Immature natural killer cell (primary cell): ENCODE data around the gene SLC11A1. TPM values are rescaled to one million over a fixed set of nuclear protein-coding genes. Genes with fewer than 3 reads are reported as not detected.

Experiments used
- DNase-seq, 3 donors: peaks; one replicate each; pipeline ENCODE4 v3.0.0; 2022; ENCODE audit warnings: mixed read lengths in 1 of 3
- H3K27ac Mint-ChIP-seq, 6 donors: one replicate each; pipeline ENCODE4 v1.8.0; 2020; ENCODE audit warnings: mixed read lengths in 6 of 6, mild to moderate bottlenecking in 5 of 6, inconsistent platforms in 4 of 6, moderate library complexity in 3 of 6
- H3K27me3 Mint-ChIP-seq, 3 donors: one replicate each; pipeline ENCODE4 v1.8.0; 2020 to 2021; ENCODE audit warnings: low read depth in 3 of 3, mild to moderate bottlenecking in 3 of 3, mixed read lengths in 3 of 3, moderate library complexity in 3 of 3, inconsistent platforms in 1 of 3
- H3K36me3 Mint-ChIP-seq, 3 donors: one replicate each; pipeline ENCODE4 v1.8.0; 2020; ENCODE audit warnings: mixed read lengths in 3 of 3, inconsistent platforms in 2 of 3, mild to moderate bottlenecking in 2 of 3
- H3K4me1 Mint-ChIP-seq, 2 donors: one replicate each; pipeline ENCODE4 v1.8.0; 2020; ENCODE audit warnings: inconsistent platforms in 2 of 2, mild to moderate bottlenecking in 2 of 2, mixed read lengths in 2 of 2, moderate library complexity in 1 of 2
- H3K4me3 Mint-ChIP-seq, 5 donors: one replicate each; pipeline ENCODE4 v1.8.0; 2020; ENCODE audit warnings: mild to moderate bottlenecking in 5 of 5, mixed read lengths in 5 of 5, inconsistent platforms in 3 of 5, moderate library complexity in 3 of 5
- H3K9me3 Mint-ChIP-seq, 6 donors: one replicate each; pipeline ENCODE4 v1.8.0; 2020; ENCODE audit warnings: mild to moderate bottlenecking in 6 of 6, mixed read lengths in 6 of 6, inconsistent platforms in 4 of 6, moderate library complexity in 3 of 6
- polyA plus RNA-seq, 3 donors: library from polyadenylated mRNA; unstranded; fragments of 300-500 nt; fragmentation: Illumina TruSeq; gene quantifications; one replicate each; pipeline ENCODE4 v1.2.3, GENCODE V29; 2021

Gene SLC11A1
- polyA plus RNA-seq, 3 donors from 2014 or later: 0.66 to 1.8 (median 1.2) TPM

GRCh38 chr2:218432676-218433365, 50.7 kb downstream of the SLC11A1 start:
- H3K4me1 Mint-ChIP-seq: no peaks in the 10 kb centered on the region
- no peak overlapping the region for H3K27ac Mint-ChIP-seq
- no peaks in the 10 kb centered on the region for H3K36me3 Mint-ChIP-seq
- no peaks in the 10 kb centered on the region for H3K9me3 Mint-ChIP-seq
- H3K27me3 Mint-ChIP-seq: peaks cover 0 to 4% (median 0%) of the 10 kb centered on the region in 3 donors
- no peak for DNase-seq
- H3K4me3 Mint-ChIP-seq: no peak overlapping the region

GRCh38 chr2:218434456-218434855, 52.4 kb downstream of the SLC11A1 start:
- Mint-ChIP-seq H3K27me3 (peaks cover 0 to 3% (median 2%) of the 10 kb centered on the region in 3 donors), H3K4me1 (no peaks in the 10 kb centered on the region), H3K36me3 (no peaks in the 10 kb centered on the region), H3K9me3 (no peaks in the 10 kb centered on the region), H3K4me3 (no peak overlapping the region), H3K27ac (no peak overlapping the region)
- DNase-seq: no peak

- H3K27ac Mint-ChIP-seq: no peak overlapping the region
- no peaks in the 10 kb centered on the region for H3K4me1 Mint-ChIP-seq
- H3K36me3 Mint-ChIP-seq: no peaks in the 10 kb centered on the region
- H3K9me3 Mint-ChIP-seq: no peaks in the 10 kb centered on the region
- no peak for DNase-seq
- H3K27me3 Mint-ChIP-seq: peaks cover 0 to 3% (median 2%) of the 10 kb centered on the region in 3 donors
- no peak overlapping the region for H3K4me3 Mint-ChIP-seq
These were observed 53.2 kb downstream of the SLC11A1 start for GRCh38 chr2:218435003-218435982.

GRCh38 chr2:218436992-218437391, 54.9 kb downstream of the SLC11A1 start:
- Mint-ChIP-seq H3K9me3 (no peaks in the 10 kb centered on the region), H3K4me1 (no peaks in the 10 kb centered on the region), H3K4me3 (no peak overlapping the region), H3K27ac (peak overlapping the region in 1 of 6 donors; percentile 60), H3K36me3 (no peaks in the 10 kb centered on the region), H3K27me3 (peaks cover 0 to 3% (median 2%) of the 10 kb centered on the region in 3 donors)
- DNase-seq: no peak

GRCh38 chr2:218437969-218438368, 55.9 kb downstream of the SLC11A1 start:
- DNase-seq: no peak
- Mint-ChIP-seq H3K27ac (no peak overlapping the region), H3K27me3 (peaks cover 0 to 3% (median 2%) of the 10 kb centered on the region in 3 donors), H3K4me3 (no peak overlapping the region), H3K36me3 (peaks cover 0 to 3% (median 0%) of the 10 kb centered on the region in 3 donors), H3K4me1 (no peaks in the 10 kb centered on the region), H3K9me3 (no peaks in the 10 kb centered on the region)

GRCh38 chr2:218438596-218438995, 56.5 kb downstream of the SLC11A1 start:
- Mint-ChIP-seq H3K36me3 (peaks cover 0 to 3% (median 0%) of the 10 kb centered on the region in 3 donors), H3K27ac (no peak overlapping the region), H3K4me3 (no peak overlapping the region), H3K9me3 (no peaks in the 10 kb centered on the region), H3K4me1 (no peaks in the 10 kb centered on the region), H3K27me3 (peaks cover 0 to 3% (median under 1%) of the 10 kb centered on the region in 3 donors)
- no peak for DNase-seq

GRCh38 chr2:218444692-218445357, 62.8 kb downstream of the SLC11A1 start:
- Mint-ChIP-seq H3K9me3 (peaks cover 0 to 2% (median 0%) of the 10 kb centered on the region in 6 donors), H3K27ac (peak overlapping the region in 1 of 6 donors; percentile 0), H3K36me3 (peaks cover 9 to 22% (median 11%) of the 10 kb centered on the region in 3 donors), H3K27me3 (no peaks in the 10 kb centered on the region), H3K4me3 (no peak overlapping the region), H3K4me1 (no peaks in the 10 kb centered on the region)
- no peak for DNase-seq

- H3K4me3 Mint-ChIP-seq: no peak overlapping the region
- no peaks in the 10 kb centered on the region for H3K27me3 Mint-ChIP-seq
- H3K4me1 Mint-ChIP-seq: no peaks in the 10 kb centered on the region
- H3K9me3 Mint-ChIP-seq: peaks cover 0 to 2% (median 0%) of the 10 kb centered on the region in 6 donors
- peaks cover 9 to 30% (median 12%) of the 10 kb centered on the region in 3 donors for H3K36me3 Mint-ChIP-seq
- H3K27ac Mint-ChIP-seq: no peak overlapping the region
- DNase-seq: no peak
These were observed 63.5 kb downstream of the SLC11A1 start for GRCh38 chr2:218445602-218446001.

Other genes starting within 250 kb of the SLC11A1 start
- 10 to 100 TPM; 13.0 to 64.7 (median 30.5) TPM for gene CXCR1, start 215.3 kb upstream of the SLC11A1 start, polyA plus RNA-seq
- 1,000 to 10,000 TPM; 1,394 to 2,060 (median 1,454) TPM for gene ARPC2, start 165.1 kb upstream of the SLC11A1 start, polyA plus RNA-seq
- gene GPBAR1, start 121.3 kb upstream of the SLC11A1 start, polyA plus RNA-seq: 1 to 10 TPM in 1 of 3 donors, under 1 TPM in 2; 0.19 to 2.9 (median 0.22) TPM
- gene AAMP, start 112.1 kb upstream of the SLC11A1 start, polyA plus RNA-seq: 100 to 1,000 TPM in 2 of 3 donors, 10 to 100 TPM in 1; 71.8 to 158 (median 101) TPM
- 100 to 1,000 TPM in 1 of 3 donors, 10 to 100 TPM in 2; 96.3 to 145 (median 98.9) TPM for gene PNKD, start 111.8 kb upstream of the SLC11A1 start, polyA plus RNA-seq
- 100 to 1,000 TPM; 119 to 268 (median 155) TPM for gene TMBIM1, start 89.8 kb upstream of the SLC11A1 start, polyA plus RNA-seq
- gene CATIP, start 25.4 kb upstream of the SLC11A1 start, polyA plus RNA-seq: under 1 TPM in 1 of 3 donors, not detected in 2; 0.08 TPM
- gene CTDSP1, start 17.6 kb downstream of the SLC11A1 start, polyA plus RNA-seq: 10 to 100 TPM; 43.7 to 78.5 (median 61.8) TPM
- gene VIL1, start 36.9 kb downstream of the SLC11A1 start, polyA plus RNA-seq: under 1 TPM in 2 of 3 donors, not detected in 1; 0.47 to 0.63 TPM
- gene USP37, start 186.1 kb downstream of the SLC11A1 start, polyA plus RNA-seq: 1 to 10 TPM; 4.3 to 7.7 (median 6.1) TPM
- 10 to 100 TPM; 17.7 to 22.3 (median 19.9) TPM for gene CNOT9, start 186.6 kb downstream of the SLC11A1 start, polyA plus RNA-seq
- under 1 TPM in 1 of 3 donors, not detected in 2; 0.71 TPM for gene PLCD4, start 225.6 kb downstream of the SLC11A1 start, polyA plus RNA-seq